Stimulated activated CD4-positive, alpha-beta T cell treated with anti-CD3 and anti-CD28 coated beads, TNF-alpha, amount 100 ng/mL, for 48 hours (primary cell): ENCODE results near the gene LRRK2.
"Not testable (repeated sequence)": the region's sequence is repeated elsewhere in the genome, so short reads cannot be mapped to it uniquely, and the experiment has no call there.

Experiments
- DNase-seq, 3 donors: peaks; one replicate each; pipeline ENCODE4 v3.0.0-alpha.2; 2020; ENCODE audit warnings: low read depth in 3 of 3

LRRK2 gene

GRCh38 chr12:40314927-40315326 lies 90.1 kb downstream of the LRRK2 start:
- DNase-seq, result no peak

- DNase-seq, result no peak
These were observed 90.6 kb downstream of the LRRK2 start for GRCh38 chr12:40315375-40315774.

- DNase-seq, result no peak
These were observed 99.5 kb downstream of the LRRK2 start for GRCh38 chr12:40324261-40324660.

- no peak for DNase-seq
These were observed 100.7 kb downstream of the LRRK2 start for GRCh38 chr12:40325349-40325960.

GRCh38 chr12:40327535-40327934 lies 102.7 kb downstream of the LRRK2 start:
- DNase-seq, result no peak

- no peak for DNase-seq
These were observed 105.4 kb downstream of the LRRK2 start for GRCh38 chr12:40330180-40330579.

GRCh38 chr12:40331886-40332285 lies 107.1 kb downstream of the LRRK2 start:
- no peak for DNase-seq

- no peak for DNase-seq
These were observed 111.2 kb downstream of the LRRK2 start for GRCh38 chr12:40335991-40336390.

GRCh38 chr12:40336573-40337199 lies 111.9 kb downstream of the LRRK2 start:
- DNase-seq, result no peak

GRCh38 chr12:40338071-40338470 lies 113.3 kb downstream of the LRRK2 start:
- no peak for DNase-seq

GRCh38 chr12:40338621-40339020 lies 113.8 kb downstream of the LRRK2 start:
- DNase-seq, result no peak

GRCh38 chr12:40342010-40342409 lies 117.2 kb downstream of the LRRK2 start:
- DNase-seq, result no peak

GRCh38 chr12:40343124-40343523 lies 118.3 kb downstream of the LRRK2 start:
- DNase-seq, result no peak

GRCh38 chr12:40344312-40344711 lies 119.5 kb downstream of the LRRK2 start:
- no peak for DNase-seq

GRCh38 chr12:40351976-40352375 lies 127.2 kb downstream of the LRRK2 start:
- DNase-seq, result no peak

GRCh38 chr12:40375076-40375475 lies 150.3 kb downstream of the LRRK2 start:
- no peak for DNase-seq

- no peak for DNase-seq
These were observed 151.9 kb downstream of the LRRK2 start for GRCh38 chr12:40376533-40377267.

- no peak for DNase-seq
These were observed 153.9 kb downstream of the LRRK2 start for GRCh38 chr12:40378691-40379090.

GRCh38 chr12:40382217-40382616 lies 157.4 kb downstream of the LRRK2 start:
- DNase-seq, result no peak

- DNase-seq, result not testable (repeated sequence)
These were observed 162.5 kb downstream of the LRRK2 start for GRCh38 chr12:40387279-40387678.

GRCh38 chr12:40390980-40391379 lies 166.2 kb downstream of the LRRK2 start:
- DNase-seq, result no peak

GRCh38 chr12:40393026-40393425 lies 168.2 kb downstream of the LRRK2 start:
- DNase-seq, result no peak

GRCh38 chr12:40399656-40400055 lies 174.9 kb downstream of the LRRK2 start:
- DNase-seq, result no peak
